BLaER1 (cell line): ENCODE measurements around the gene DCDC1.

Experiments
- H3K27ac ChIP-seq: shearing (Covaris generic); formaldehyde crosslinking; 2 replicates; pipeline ENCODE4 v1.8.1; 2022
- H3K27me3 ChIP-seq: shearing (Covaris generic); formaldehyde crosslinking; 2 replicates; pipeline ENCODE4 v1.8.1; 2022
- H3K36me3 ChIP-seq: shearing (Covaris generic); formaldehyde crosslinking; 2 replicates; pipeline ENCODE4 v1.8.1; 2022
- H3K4me1 ChIP-seq: shearing (Covaris generic); formaldehyde crosslinking; 2 replicates; pipeline ENCODE4 v1.8.1; 2022
- H3K4me2 ChIP-seq: shearing (Covaris generic); formaldehyde crosslinking; 2 replicates; pipeline ENCODE4 v1.8.1; 2022
- H3K4me3 ChIP-seq: shearing (Covaris generic); formaldehyde crosslinking; 2 replicates; pipeline ENCODE4 v1.8.1; 2022
- H3K9ac ChIP-seq: shearing (Covaris generic); formaldehyde crosslinking; 2 replicates; pipeline ENCODE4 v1.8.1; 2022
- H3K9me3 ChIP-seq: shearing (Covaris generic); formaldehyde crosslinking; 2 replicates; pipeline ENCODE4 v1.8.1; 2022
- H4K20me1 ChIP-seq: shearing (Covaris generic); formaldehyde crosslinking; 2 replicates; pipeline ENCODE4 v1.8.1; 2022
- Cebpa-rat ChIP-seq: shearing (Covaris generic); IDR thresholded peaks from 2 replicates; pipeline ENCODE4 v1.8.1; 2022

Gene DCDC1

GRCh38 chr11:31264834-31265233, 104.7 kb downstream of the DCDC1 start:
- H3K36me3 ChIP-seq: no peaks in the 10 kb centered on the region
- no peaks in the 10 kb centered on the region for H3K4me1 ChIP-seq
- no peak overlapping the region for H3K4me3 ChIP-seq
- H3K27me3 ChIP-seq: no peaks in the 10 kb centered on the region
- H3K27ac ChIP-seq: no peak overlapping the region
- H3K9me3 ChIP-seq: no peaks in the 10 kb centered on the region
- no peak overlapping the region for H3K9ac ChIP-seq
- H3K4me2 ChIP-seq: no peak overlapping the region
- no peaks in the 10 kb centered on the region for H4K20me1 ChIP-seq
- TF ChIP-seq Cebpa-rat: no peak

GRCh38 chr11:31262761-31263160, 106.8 kb downstream of the DCDC1 start:
- TF ChIP-seq Cebpa-rat: no peak
- H3K27me3 ChIP-seq: no peaks in the 10 kb centered on the region
- no peak overlapping the region for H3K4me3 ChIP-seq
- no peaks in the 10 kb centered on the region for H3K36me3 ChIP-seq
- H3K27ac ChIP-seq: no peak overlapping the region
- H3K9ac ChIP-seq: no peak overlapping the region
- no peaks in the 10 kb centered on the region for H3K9me3 ChIP-seq
- H4K20me1 ChIP-seq: no peaks in the 10 kb centered on the region
- H3K4me2 ChIP-seq: no peak overlapping the region
- H3K4me1 ChIP-seq: no peaks in the 10 kb centered on the region

GRCh38 chr11:31259797-31260196, 109.7 kb downstream of the DCDC1 start:
- H3K9me3 ChIP-seq: no peaks in the 10 kb centered on the region
- H3K27me3 ChIP-seq: no peaks in the 10 kb centered on the region
- no peak overlapping the region for H3K27ac ChIP-seq
- no peak overlapping the region for H3K9ac ChIP-seq
- TF ChIP-seq Cebpa-rat: no peak
- no peaks in the 10 kb centered on the region for H3K4me1 ChIP-seq
- H3K4me3 ChIP-seq: no peak overlapping the region
- no peaks in the 10 kb centered on the region for H3K36me3 ChIP-seq
- H4K20me1 ChIP-seq: no peaks in the 10 kb centered on the region
- no peak overlapping the region for H3K4me2 ChIP-seq

DNA sequence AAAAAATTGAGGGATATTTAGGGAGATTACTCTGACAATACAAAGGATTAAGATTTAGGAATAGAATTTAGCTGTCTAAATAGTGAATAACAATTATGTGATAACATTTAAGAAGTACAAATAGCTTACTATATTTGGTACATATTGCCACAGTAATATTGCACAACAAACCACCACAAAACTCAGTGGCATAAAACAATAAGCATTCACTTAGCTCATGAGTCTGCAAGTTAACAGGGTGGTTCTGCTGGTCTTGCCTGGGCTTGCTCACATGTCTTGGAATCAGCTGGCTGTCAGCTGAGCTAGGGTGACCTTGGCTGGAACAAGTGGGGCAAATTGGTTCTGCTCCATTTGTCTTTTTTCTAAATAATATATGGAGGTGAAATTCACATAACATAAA, 115.1 kb downstream of the DCDC1 start:
- Histone ChIP-seq H3K27me3 (no peaks in the 10 kb centered on the region), H3K4me1 (no peaks in the 10 kb centered on the region), H3K9me3 (no peaks in the 10 kb centered on the region), H3K27ac (no peak overlapping the region), H4K20me1 (no peaks in the 10 kb centered on the region), H3K4me2 (no peak overlapping the region), H3K9ac (no peak overlapping the region), H3K36me3 (no peaks in the 10 kb centered on the region), H3K4me3 (no peak overlapping the region)
- no peak for TF ChIP-seq Cebpa-rat

- Histone ChIP-seq H3K9ac (no peak overlapping the region), H3K4me3 (no peak overlapping the region), H3K36me3 (no peaks in the 10 kb centered on the region), H3K27me3 (no peaks in the 10 kb centered on the region), H3K9me3 (no peaks in the 10 kb centered on the region), H3K4me1 (no peaks in the 10 kb centered on the region), H4K20me1 (no peaks in the 10 kb centered on the region), H3K27ac (no peak overlapping the region), H3K4me2 (no peak overlapping the region)
- no peak for TF ChIP-seq Cebpa-rat
Observed at GRCh38 chr11:31248768-31249167, 120.8 kb downstream of the DCDC1 start.

DNA sequence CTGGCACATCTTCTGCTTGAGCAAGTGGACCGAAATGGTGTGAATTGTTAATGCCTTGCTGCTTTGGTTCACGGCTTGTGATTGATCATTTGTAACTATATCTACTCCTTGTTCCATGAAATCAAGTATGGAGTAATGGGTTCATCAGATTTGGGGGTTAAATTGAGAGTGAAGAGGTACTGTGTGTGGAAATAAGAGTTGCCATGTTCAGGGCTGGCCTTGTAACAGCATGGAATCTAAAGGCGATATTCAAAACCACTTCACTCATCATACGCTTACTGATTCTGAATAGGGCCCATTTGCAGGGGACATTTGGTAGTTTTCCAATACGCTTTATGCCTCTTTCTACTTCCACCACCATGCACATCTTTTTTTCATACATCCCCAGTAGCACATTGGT, 122.2 kb downstream of the DCDC1 start:
- H3K36me3 ChIP-seq: no peaks in the 10 kb centered on the region
- no peaks in the 10 kb centered on the region for H3K4me1 ChIP-seq
- no peaks in the 10 kb centered on the region for H3K9me3 ChIP-seq
- H4K20me1 ChIP-seq: no peaks in the 10 kb centered on the region
- no peak overlapping the region for H3K9ac ChIP-seq
- no peaks in the 10 kb centered on the region for H3K27me3 ChIP-seq
- no peak overlapping the region for H3K27ac ChIP-seq
- TF ChIP-seq Cebpa-rat: no peak
- H3K4me2 ChIP-seq: no peak overlapping the region
- no peak overlapping the region for H3K4me3 ChIP-seq

DNA sequence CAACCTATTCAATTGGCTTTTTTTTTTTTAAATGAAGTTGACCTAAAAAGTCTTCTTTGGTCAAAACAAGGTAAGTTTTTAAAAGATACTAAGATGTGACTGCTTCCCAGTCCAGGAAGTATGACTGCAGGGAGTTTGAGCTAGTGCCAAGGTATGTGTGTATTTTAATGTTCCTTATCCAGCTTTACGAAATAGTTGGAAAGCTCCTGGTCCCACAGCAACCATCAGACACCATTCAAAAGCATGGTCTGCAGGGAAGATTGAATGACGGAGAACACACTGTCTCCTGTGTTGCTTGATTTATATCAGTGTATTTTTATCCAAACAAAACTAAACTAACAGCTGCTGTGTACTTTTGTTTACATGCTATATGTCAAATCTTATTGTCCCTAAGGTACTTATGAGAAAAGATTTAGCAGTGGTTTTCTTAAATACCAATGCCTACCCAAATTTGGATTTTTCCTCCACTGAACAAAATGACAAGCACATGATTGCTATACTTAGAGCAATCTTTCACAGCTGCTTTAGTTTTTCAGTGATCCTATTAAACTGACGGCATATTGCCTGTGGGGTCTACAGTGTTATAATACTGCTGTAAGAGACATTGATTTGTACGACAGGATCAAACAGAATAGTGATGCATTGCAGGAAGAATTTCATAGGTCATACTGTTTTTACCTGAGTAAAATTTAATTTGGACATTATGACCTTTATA, 122.9 kb downstream of the DCDC1 start:
- Histone ChIP-seq H3K27me3 (no peaks in the 10 kb centered on the region), H3K9ac (no peak overlapping the region), H3K4me1 (no peaks in the 10 kb centered on the region), H3K4me2 (no peak overlapping the region), H3K36me3 (no peaks in the 10 kb centered on the region), H3K9me3 (no peaks in the 10 kb centered on the region), H3K27ac (no peak overlapping the region), H3K4me3 (no peak overlapping the region), H4K20me1 (no peaks in the 10 kb centered on the region)
- no peak for TF ChIP-seq Cebpa-rat

GRCh38 chr11:31243706-31244105, 125.8 kb downstream of the DCDC1 start:
- Histone ChIP-seq H3K27me3 (no peaks in the 10 kb centered on the region), H3K4me3 (no peak overlapping the region), H3K9me3 (no peaks in the 10 kb centered on the region), H3K36me3 (no peaks in the 10 kb centered on the region), H3K4me1 (no peaks in the 10 kb centered on the region), H3K9ac (no peak overlapping the region), H3K27ac (no peak overlapping the region), H3K4me2 (no peak overlapping the region), H4K20me1 (no peaks in the 10 kb centered on the region)
- no peak for TF ChIP-seq Cebpa-rat

- no peaks in the 10 kb centered on the region for H3K27me3 ChIP-seq
- no peaks in the 10 kb centered on the region for H4K20me1 ChIP-seq
- H3K4me2 ChIP-seq: no peak overlapping the region
- no peak overlapping the region for H3K27ac ChIP-seq
- H3K4me3 ChIP-seq: no peak overlapping the region
- no peaks in the 10 kb centered on the region for H3K9me3 ChIP-seq
- H3K4me1 ChIP-seq: no peaks in the 10 kb centered on the region
- TF ChIP-seq Cebpa-rat: no peak
- no peak overlapping the region for H3K9ac ChIP-seq
- H3K36me3 ChIP-seq: no peaks in the 10 kb centered on the region
Observed at GRCh38 chr11:31240340-31240904, 129.1 kb downstream of the DCDC1 start.

DNA sequence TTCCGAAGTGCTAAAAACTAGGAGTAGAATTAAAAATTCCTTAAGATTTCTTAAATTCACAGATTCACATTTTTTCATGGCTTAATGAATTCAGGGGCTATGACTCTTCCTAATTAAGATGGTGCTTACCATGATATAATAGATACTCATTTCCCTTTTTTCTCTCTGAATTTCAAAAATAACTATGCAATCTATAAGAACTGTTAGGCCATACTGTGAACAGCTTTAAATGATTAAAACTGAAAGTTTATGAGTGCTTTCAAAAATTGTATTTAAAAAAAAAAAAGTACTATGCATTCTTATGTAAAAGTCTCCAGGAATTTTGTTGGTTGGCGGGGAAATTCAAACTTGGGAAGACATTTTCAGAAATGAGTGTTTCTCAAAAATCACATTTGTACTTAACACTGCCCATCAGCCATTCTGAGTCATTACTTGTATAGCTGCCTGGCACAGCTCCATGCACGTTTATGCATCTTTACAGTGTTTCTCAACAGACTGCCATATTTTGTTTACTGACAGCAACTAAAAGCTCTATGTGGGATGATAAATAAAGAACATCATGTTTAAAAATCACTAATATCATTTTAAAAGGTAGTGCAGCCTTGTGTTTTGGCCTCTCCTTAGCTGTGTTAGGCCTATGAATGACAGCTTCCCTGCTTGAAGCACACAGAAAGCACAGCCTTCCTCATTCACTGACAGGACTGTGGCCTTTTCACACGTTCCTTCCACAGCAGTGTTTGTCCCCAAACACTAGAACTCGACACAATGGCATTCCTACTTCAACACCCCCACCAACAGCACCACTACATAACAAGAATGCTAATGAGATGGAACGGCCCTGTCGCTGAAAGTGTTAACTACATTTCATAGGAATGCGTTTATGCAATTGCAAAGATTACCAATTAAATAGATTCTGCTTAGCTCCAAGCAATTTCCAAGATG, 131.4 kb downstream of the DCDC1 start:
- Histone ChIP-seq H3K27ac (no peak overlapping the region), H3K4me1 (no peaks in the 10 kb centered on the region), H3K4me2 (no peak overlapping the region), H3K9me3 (no peaks in the 10 kb centered on the region), H3K4me3 (no peak overlapping the region), H3K9ac (no peak overlapping the region), H3K27me3 (no peaks in the 10 kb centered on the region), H4K20me1 (no peaks in the 10 kb centered on the region), H3K36me3 (no peaks in the 10 kb centered on the region)
- TF ChIP-seq Cebpa-rat: no peak
